ENCODE measurements around the gene HTRA2.

- TF ChIP-seq CTCF (IDR thresholded peaks at IDR 0.05) (no peak), POLR2A (IDR thresholded peaks at IDR 0.05) (no peak)
Measured at GRCh38 chr2:74576863-74577229, 47.1 kb downstream of the HTRA2 start.
